ENCODE data around the gene SPAG9.

- TF ChIP-seq CTCF (IDR thresholded peaks at IDR 0.05) (no peak), POLR2A (IDR thresholded peaks at IDR 0.05) (no peak), POLR2AphosphoS5 (IDR thresholded peaks at IDR 0.05) (no peak)
These were observed 152.9 kb downstream of the SPAG9 start for GRCh38 chr17:50967795-50968194.

All from breast epithelium (tissue), 3 donors.